Activated CD8-positive, alpha-beta memory T cell treated with anti-CD3 and anti-CD28 coated beads, Interleukin-2, amount 50 U/mL, for 1 hour (primary cell): Measurements from ENCODE around the gene TEAD1.
"Not testable (repeated sequence)": the region's sequence is repeated elsewhere in the genome, so short reads cannot be mapped to it uniquely, and the experiment has no call there.

ENCODE experiments used
- DNase-seq: peaks from one replicate; pipeline ENCODE4 v3.0.0-alpha.2; 2020; ENCODE audit errors: extremely low read depth

TEAD1 gene

DNA sequence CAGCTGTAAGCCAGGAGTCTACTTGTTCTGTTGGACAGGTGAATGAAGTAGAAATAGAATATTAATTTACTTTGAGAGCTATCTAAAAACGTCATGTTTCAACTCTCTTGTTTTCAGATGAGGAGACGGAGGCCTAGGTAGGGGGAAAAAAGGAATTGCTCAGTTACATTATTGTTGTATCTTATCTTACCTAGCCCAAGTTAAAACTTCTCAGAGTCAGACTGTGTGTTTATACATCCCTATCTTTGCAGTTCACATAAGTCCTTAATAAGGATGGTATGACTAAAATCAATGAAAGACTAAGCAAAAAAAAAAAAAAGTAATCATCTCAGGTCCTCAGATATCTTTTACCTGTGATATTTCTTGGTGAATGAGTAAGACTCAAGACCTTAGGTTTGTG is 62.8 kb downstream of the TEAD1 start:
- DNase-seq = no peak

DNA sequence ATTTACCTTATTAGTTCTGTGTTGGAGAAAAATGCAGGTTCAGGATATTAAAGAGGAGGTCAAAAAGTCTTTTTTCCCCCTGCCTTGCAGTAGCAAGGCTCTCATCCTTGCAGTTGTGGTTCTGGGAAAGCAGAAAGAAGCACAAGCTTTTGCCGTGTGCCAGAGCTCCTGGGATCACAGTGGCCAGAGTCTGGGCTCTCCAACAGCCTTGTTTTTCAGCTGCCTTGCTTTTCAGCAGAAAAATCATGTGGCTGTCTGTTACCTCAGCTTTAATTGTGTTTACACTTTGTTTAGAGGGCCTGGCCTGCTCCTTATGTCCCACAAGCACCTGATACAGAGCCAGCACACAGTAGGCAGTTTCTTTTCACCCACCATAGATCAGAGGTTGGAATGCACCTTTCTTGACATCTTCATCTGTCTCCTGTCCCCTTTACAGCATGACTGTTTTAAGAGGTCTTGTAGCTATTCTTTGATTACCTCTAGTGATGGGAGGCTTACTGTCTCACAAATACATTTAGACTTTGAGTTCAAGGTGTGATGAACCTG is 67.5 kb downstream of the TEAD1 start:
- no peak for DNase-seq

DNA sequence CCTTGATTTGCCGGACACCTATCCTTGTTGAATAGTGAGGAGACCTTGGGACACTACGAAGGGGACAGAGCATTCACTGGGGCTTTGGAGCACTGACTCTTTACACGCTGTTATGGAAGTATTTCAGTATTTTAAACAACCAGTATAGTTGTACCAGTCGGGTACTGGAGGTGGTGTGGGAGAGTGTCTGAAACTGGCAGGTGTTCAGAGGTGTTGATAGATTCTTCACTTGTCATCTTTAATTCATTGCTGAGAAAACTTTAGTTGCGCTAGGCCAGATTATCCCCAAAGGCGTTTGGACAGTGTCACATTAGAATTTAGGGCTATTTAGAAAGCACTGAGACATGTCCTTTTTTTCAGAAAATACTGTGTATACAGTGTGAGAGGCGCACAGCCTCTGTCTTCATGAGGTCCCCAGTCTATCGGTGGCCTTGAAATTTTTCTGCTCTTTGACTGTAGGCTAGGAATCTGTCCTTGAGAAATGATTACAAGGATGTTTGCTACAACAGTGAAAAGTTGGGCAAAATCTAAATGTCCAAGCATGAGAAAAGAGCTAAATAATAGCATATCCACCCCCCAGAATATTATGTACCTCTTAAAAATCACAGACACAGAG is 69.7 kb downstream of the TEAD1 start:
- no peak for DNase-seq

DNA sequence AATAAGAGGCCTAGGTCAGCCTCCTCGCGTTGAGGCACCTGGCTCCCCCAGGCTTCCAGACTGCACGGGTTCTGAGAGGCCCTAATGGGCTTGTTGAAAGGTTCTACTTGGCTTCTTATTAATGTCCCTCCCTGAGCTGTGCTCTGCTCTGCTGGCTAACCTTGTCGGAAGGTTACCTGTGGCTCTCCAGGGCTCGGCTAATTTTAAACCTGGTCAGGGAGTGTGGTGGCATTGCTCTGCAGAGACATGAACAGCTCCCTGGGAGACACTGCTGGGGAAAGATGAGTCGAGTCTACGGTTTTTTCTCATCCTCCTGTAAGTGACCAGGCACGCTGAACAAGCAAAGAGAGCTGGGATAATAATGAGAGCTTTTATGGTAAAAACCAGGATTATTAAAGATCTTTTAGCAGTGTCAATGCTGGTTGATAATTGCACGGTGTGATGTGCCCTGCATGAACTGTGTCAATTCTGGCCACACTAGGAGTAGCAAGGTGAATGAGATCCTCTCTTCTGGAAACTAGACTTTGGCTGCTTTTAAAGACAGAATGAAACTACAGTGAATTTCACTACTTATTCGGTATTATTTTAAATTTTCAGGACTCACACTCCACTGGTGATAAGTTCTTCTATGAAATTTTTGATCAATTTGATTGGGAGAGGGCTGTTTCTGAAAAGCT is 70.7 kb downstream of the TEAD1 start:
- no peak for DNase-seq

DNA sequence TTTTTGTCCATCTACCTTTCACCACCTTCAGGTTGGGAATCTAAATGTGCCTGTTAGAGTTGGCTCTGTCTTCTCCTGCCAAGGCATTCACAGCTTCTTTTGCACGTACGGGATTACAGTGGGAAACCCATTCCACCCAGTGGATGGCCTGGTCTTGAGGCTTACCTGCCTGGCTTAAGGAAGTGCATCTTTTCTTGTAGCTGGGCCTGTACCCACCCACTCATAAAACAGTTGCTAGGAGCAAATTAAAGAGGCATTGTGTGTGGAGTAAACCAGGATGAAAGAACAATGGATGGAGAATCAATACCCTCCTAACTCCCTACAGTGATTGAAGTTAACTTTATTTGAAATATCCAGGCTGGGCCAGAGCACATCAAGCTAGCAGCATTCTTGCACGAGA is 71.6 kb downstream of the TEAD1 start:
- DNase-seq = no peak

DNA sequence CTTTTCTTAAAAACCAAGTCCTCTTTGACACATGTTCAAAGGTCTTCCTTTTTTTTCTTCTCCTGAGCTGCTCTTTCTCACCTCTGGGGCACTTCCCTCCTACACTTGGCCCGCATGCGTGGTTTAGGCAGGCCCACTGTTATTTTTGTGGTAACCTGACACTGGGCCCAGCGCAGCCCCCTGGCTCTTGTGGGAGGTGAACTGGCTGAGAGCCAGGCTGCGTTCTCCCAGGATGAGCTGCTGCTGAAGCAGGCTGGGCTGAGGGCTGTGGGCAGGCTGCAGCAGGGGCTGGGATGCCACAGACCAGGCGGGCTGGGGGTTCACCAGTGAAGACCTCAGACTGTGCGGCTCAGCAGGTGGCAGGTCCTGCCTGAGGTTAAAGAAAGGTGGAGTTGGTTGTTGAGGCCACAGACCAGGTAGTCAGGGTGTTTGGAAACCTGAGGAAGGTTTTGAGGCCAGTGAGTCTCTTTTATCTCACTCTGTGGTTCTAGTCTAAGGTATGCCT is 72.4 kb downstream of the TEAD1 start:
- no peak for DNase-seq

DNA sequence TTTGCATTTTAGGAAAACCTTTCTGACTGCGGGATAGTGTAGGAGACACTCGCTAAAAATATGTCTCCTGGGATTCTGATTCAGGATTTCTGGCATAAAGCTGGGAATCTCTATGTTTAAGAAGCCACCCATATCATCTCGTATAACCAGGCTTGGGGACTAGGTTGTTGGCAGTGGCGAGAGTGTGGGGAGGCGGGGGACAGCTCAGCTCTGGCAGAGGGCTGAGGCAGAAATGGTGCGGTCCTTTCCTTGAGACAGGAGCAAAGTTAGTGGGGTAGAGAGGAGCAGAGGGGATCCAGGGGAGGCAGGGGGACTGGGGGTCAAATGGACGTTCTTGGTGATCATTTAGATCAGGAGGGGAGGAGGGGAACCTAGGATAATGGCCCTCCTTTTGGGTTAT is 74.3 kb downstream of the TEAD1 start:
- no peak for DNase-seq

DNA sequence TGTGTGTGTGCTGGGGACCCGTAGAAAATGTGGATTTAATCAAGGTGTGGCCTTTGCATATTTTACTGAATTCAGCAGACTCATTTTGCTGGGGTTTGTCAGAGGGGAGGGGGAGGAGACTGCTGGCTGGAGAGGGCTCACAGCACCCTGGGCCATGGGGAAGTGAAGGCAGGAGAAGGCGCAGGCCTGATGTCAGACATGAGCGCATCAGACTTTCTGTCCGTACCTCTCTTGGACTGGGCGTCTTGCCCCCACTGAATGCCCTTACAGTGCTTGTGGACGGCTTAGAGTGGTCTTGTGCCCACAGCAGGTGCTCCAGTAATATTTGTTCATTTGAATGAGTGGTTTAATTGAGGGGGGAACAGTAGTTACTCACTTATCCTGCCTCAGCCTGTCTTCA is 75.2 kb downstream of the TEAD1 start:
- DNase-seq = no peak

DNA sequence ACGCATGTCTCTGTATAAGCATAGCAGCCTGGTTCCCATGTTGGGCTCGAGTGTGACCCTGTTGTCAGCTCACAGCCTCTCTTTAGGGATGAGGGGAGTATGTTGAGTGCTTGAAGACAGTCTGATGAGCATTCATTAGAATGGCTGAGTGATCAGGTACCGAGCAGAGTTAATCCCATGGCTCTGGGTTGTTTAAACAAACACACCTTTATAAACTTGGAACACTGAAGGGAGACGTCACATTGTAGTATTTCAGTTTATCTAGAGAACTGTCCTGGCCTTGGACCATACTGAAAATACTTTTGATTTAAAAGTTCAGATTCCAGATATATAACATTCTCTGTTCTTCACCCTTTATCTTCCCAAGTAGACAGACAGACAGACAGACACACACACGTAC is 76.0 kb downstream of the TEAD1 start:
- no peak for DNase-seq

DNA sequence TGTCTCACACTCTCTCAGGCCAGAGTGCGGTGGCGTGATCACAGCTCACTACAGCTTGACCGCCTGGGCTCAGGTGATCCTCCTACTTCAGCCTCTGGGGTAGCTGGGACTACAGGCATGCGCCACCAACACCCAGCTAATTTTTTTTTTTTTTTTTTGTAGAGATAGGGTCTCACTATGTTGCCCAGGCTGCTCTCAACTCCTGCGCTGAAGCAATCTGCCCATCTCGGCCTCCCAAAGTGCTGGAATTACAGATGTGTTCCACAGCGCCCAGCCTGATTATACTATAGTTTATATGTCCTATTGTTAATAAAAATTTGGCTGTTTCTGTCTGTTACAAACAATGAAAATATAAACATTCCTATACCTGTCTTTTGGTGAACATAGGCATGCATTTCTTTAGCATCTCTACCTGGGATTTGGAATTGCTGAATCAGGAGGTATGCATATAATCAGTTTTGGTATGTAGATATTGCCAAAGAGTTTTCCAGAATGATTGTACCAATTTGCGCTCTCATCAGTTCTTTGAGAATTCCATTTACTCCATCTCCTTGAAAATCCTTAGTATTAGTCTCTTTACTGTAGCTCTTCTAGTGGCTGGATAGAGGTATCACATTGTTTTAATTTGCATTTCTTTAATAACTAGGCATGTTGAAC is 78.8 kb downstream of the TEAD1 start:
- DNase-seq = no peak

DNA sequence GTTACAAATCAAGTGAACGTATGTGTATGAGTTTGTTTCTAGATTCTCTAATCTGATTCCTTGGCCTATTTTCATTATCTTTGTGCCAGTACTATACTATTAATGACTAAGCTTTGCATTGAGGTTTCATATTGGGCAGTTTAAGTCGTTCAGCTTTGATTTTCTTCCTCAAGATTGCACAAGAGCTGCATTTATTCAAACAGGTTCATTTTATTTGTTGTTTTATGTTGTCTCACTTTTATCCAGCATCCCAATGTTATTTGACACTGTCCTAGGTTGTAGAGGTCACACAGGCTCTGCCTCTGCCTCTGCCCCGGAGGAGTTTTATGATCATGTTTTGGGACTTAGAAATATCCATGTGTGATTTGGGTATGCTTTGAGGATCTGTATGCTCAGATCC is 79.8 kb downstream of the TEAD1 start:
- no peak for DNase-seq

DNA sequence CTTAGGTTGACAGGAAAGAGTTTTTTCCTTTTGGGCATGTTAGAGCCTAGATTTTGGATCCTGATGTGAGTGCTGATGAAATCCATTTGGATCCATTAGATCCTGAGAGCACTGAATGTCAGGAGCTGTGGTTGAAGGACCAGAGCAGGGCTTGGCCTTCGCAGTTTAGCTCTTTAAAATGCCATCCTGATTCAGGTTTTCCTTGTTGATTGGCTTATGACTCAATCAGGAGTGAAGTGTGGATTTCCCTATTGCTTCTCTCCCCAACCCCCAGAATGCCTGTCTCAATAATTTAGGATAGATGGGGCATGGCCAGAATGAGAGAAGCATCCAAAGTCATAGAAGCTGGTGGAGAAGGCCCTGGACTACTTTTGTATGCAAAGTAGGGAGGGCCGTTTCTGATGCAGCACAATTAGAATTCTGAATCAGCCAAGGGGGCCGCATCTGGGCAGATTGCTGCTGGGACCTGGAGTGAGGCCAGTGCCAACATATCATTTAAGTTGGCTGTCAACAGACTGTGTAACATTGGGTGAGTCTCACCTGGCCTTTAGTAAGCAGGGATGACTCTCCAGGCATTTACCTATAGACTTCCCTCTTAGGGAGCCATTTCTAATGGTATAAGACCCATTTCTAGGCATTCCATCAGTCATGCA is 80.5 kb downstream of the TEAD1 start:
- no peak for DNase-seq

DNA sequence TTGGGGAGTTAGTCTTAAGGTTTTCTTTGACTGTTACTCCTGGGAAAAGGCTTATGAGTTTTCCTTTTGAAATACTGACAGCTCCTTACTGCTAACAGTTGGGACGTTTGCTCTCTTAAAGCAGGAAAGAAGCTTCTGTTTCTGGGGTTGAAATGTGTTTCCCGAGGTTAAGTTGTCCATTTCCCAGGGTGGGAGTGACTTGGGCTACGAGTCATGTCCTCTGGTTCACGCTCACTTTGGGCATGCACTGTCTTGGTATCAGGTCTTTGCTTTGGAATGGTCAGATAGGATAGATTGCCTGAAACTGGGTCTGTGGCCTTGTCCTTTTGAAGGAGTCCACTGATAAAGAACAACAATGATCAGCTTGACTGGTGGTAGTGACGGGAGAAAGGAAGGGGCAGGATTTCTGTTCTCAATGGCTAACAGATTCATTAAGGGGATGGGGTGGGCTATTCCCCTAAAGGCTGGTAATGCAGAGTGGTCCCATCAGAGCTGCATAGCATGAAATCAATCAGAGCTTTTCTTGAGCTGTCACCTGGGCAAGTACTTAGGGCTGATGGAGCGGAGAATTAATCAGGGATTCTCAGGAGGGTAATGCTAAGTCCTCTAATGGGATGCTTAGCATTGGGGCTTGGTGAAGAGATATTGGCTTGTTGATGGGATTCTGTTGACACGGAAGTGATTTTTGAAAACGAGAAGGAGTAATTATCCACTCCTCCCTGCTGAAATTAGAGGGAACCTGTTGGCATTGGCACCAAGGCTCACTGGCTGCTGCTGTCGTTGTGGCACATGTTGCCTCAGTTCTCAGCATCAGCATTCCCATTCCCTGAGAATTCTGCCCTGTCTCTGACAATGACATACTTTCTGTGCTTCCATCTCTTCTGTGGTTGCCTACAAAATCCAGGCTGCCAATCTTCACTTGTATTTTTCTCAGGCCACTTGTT is 81.6 kb downstream of the TEAD1 start:
- no peak for DNase-seq

DNA sequence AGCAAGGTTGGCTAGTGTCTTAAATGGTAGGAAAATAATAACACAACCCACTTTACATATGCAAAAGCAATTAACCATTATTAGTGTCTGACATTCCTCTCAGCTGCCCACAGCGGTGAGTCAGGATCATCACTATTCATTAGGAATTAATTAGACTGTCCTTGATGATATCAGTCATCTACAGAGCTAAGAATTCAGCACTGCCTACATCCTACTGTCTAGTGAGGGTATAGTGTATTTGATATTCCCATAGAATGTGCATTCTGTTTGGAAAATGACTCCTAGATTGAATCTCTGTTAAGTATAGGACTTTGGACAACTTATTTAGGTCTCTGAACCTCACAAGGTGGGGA is 82.2 kb downstream of the TEAD1 start:
- no peak for DNase-seq

DNA sequence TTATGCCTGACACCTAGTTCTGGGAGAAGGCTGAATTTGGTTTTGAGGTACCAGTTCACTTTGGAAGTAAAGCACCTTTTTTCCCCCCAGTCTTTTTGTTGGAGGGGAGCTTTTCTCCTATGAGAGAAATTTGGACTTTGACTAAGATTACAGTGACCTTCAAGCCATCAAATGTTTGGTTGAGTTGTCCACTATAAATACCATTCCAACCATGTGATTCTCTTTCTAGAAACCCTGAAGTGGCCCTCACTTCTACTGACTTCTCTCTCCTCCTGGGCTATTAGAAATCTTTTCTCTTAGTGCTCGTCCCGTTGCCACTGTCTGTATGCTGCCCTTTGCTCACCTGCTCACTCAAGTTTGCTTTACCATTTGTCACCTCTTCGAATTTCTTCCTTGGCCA is 82.6 kb downstream of the TEAD1 start:
- DNase-seq = no peak

DNA sequence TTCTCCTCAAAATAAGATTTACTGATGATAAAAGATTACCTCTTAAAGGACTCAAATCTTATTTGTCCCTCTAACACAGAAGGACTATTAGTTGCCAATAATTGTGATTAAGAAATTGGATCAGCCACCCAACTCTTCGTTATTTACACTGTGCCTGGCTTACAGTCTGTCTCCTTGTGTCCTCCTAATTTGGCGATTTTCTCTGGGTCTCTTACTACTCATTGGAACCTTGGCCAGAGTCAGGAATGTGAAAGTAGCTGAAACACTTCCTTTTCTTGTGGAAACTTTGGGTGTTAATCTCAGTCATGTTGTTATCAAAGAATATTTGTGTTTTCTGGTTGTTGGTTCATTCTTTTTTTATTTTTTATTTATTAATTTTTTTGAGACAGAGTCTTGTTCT is 83.2 kb downstream of the TEAD1 start:
- DNase-seq = no peak

DNA sequence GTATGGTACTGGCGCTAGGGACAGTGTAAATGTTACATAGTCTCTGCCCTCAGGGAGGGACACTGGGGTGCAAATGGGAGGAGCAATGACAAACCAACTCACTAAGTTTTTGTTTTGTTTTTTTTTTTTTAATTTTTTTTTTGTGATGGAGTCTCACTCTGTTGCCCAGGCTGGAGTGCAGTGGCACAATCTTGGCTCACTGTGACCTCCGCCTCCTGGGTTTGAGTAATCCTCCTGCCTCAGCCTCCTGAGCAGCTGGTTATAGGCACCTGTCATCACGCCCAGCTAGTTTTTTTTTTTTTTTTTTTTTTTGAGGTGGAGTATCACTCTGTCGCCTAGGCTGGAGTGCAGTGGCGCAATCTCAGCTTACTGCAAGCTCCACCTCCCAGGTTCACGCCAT is 83.9 kb downstream of the TEAD1 start:
- not testable (repeated sequence) for DNase-seq

DNA sequence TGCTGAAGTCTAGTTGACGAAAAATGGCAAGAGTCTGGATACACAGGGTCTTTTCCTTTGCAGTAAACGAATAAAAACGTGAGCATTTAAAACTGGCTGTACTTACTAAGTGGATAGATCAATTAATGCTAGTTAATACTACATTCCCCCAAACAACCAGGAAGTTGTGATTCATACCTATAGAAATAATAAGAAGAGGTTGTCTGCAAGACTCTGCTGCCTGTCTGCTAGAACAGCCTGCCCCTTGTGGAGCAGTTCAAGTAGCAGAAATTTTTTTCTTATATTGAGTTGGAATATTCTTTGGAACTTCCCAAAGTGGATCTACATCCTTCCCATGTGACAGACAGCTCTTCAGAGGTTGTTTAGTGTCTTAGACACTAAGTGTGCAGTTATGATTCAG is 86.8 kb downstream of the TEAD1 start:
- DNase-seq = no peak

DNA sequence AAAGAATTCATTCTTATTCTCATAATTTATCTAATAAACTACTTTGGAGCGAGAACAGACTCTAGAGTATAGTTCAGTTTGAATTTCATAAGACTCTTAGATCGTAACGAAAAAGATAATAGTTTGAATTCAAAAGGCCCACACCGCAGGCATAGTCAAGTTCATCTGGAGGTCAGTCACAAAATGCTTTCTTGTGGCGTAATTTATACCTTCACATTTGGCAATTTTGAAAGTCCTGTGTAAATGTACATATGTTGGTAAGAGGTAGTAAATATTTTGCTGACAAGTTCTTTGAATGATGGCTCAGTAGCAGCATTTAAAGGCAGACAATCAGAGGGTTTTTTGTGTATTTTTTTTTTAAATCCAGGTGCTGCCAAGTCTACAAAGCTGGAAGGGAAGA is 88.1 kb downstream of the TEAD1 start:
- no peak for DNase-seq

DNA sequence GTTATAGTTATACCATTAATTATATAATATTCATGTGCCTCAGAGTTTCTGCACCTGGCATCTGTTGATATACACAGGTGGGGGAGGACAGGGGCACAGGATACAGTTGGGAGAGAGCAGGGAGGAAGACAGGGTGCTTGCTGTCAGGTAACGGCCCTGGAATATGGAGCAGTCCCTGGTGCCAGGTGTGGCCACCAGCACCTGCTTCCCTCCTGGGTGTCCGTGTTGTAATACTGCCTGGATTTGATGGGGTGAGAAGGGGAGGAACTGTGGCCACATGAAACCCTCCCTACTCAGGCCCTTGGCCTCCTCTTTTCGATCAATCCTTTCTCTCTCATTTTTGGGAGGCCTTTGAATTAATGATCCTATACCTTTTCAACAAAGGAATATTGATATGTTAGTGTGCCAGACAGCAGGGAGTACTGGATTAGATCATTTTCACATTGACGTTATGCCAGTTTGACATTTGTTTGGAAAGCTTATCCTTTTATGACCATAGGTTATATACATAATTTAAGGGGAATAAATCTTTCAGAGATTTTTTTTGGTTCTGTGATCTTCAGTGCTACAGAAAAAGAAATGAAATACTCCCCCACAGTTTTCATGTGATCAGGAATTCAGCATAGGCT is 88.6 kb downstream of the TEAD1 start:
- no peak for DNase-seq
